ENCODE results near the gene MBNL2.

Gene MBNL2

GRCh38 chr13:97264663-97265062 lies 42.5 kb downstream of the MBNL2 start:
- Histone ChIP-seq H3K4me2 (ENCODE audit: low read length) (no peak overlapping the region), H3K27me3 (ENCODE audit: low read depth, low read length) (no peaks in the 10 kb centered on the region), H2AFZ (ENCODE audit: low read depth, low read length) (no peak overlapping the region), H3K27ac (ENCODE audit: low read length) (no peak overlapping the region), H3K36me3 (replicated peaks; ENCODE audit: low read depth, low read length) (no peaks in the 10 kb centered on the region), H3K9ac (ENCODE audit: low read length) (no peak overlapping the region), H3K9me3 (ENCODE audit: insufficient read depth, low read length) (no peaks in the 10 kb centered on the region), H3K79me2 (ENCODE audit: low read length) (no peaks in the 10 kb centered on the region), H3K4me1 (ENCODE audit: low read length) (peaks cover 16% of the 10 kb centered on the region), H3K4me3 (ENCODE audit: low read length) (no peak overlapping the region), H4K20me1 (ENCODE audit: insufficient read depth, low read length) (peaks cover 28% of the 10 kb centered on the region; the same call in 1 of the 2 replicates)
- TF ChIP-seq EZH2phosphoT487 (IDR thresholded peaks at IDR 0.05; ENCODE audit: low read depth): no peak
- TF ChIP-seq CTCF (IDR thresholded peaks at IDR 0.05; ENCODE audit: low read depth, low read length): no peak

- Histone ChIP-seq H3K27me3 (ENCODE audit: low read depth, low read length) (no peaks in the 10 kb centered on the region), H3K9ac (ENCODE audit: low read length) (no peak overlapping the region), H3K27ac (ENCODE audit: low read length) (no peak overlapping the region), H3K4me3 (ENCODE audit: low read length) (no peak overlapping the region), H3K4me1 (ENCODE audit: low read length) (peaks cover 11% of the 10 kb centered on the region), H3K4me2 (ENCODE audit: low read length) (no peak overlapping the region), H3K9me3 (ENCODE audit: insufficient read depth, low read length) (no peaks in the 10 kb centered on the region), H3K79me2 (ENCODE audit: low read length) (no peaks in the 10 kb centered on the region), H2AFZ (ENCODE audit: low read depth, low read length) (no peak overlapping the region), H3K36me3 (replicated peaks; ENCODE audit: low read depth, low read length) (no peaks in the 10 kb centered on the region), H4K20me1 (ENCODE audit: insufficient read depth, low read length) (peaks cover 12% of the 10 kb centered on the region; the same call in 1 of the 2 replicates)
- TF ChIP-seq CTCF (IDR thresholded peaks at IDR 0.05; ENCODE audit: low read depth, low read length) (no peak), EZH2phosphoT487 (IDR thresholded peaks at IDR 0.05; ENCODE audit: low read depth) (no peak)
Measured at GRCh38 chr13:97266332-97266731, 44.2 kb downstream of the MBNL2 start.

- Histone ChIP-seq H3K27me3 (ENCODE audit: low read depth, low read length) (no peaks in the 10 kb centered on the region), H3K36me3 (replicated peaks; ENCODE audit: low read depth, low read length) (no peaks in the 10 kb centered on the region), H3K9me3 (ENCODE audit: insufficient read depth, low read length) (no peaks in the 10 kb centered on the region), H3K4me2 (ENCODE audit: low read length) (no peak overlapping the region), H2AFZ (ENCODE audit: low read depth, low read length) (no peak overlapping the region), H3K9ac (ENCODE audit: low read length) (no peak overlapping the region), H3K4me1 (ENCODE audit: low read length) (peaks cover 6% of the 10 kb centered on the region), H4K20me1 (ENCODE audit: insufficient read depth, low read length) (peaks cover 6% of the 10 kb centered on the region; the same call in 1 of the 2 replicates), H3K27ac (ENCODE audit: low read length) (no peak overlapping the region), H3K79me2 (ENCODE audit: low read length) (no peaks in the 10 kb centered on the region), H3K4me3 (ENCODE audit: low read length) (no peak overlapping the region)
- TF ChIP-seq EZH2phosphoT487 (IDR thresholded peaks at IDR 0.05; ENCODE audit: low read depth): no peak
Measured at GRCh38 chr13:97266772-97267417, 44.8 kb downstream of the MBNL2 start.

GRCh38 chr13:97267418-97268059 lies 45.4 kb downstream of the MBNL2 start:
- Histone ChIP-seq H3K4me1 (ENCODE audit: low read length) (no peaks in the 10 kb centered on the region), H3K27ac (ENCODE audit: low read length) (no peak overlapping the region), H2AFZ (ENCODE audit: low read depth, low read length) (no peak overlapping the region), H3K4me3 (ENCODE audit: low read length) (no peak overlapping the region), H3K9ac (ENCODE audit: low read length) (no peak overlapping the region), H3K79me2 (ENCODE audit: low read length) (no peaks in the 10 kb centered on the region), H3K27me3 (ENCODE audit: low read depth, low read length) (no peaks in the 10 kb centered on the region), H3K4me2 (ENCODE audit: low read length) (no peak overlapping the region), H3K9me3 (ENCODE audit: insufficient read depth, low read length) (no peaks in the 10 kb centered on the region), H4K20me1 (ENCODE audit: insufficient read depth, low read length) (no peaks in the 10 kb centered on the region; the same call in 1 of the 2 replicates), H3K36me3 (replicated peaks; ENCODE audit: low read depth, low read length) (no peaks in the 10 kb centered on the region)
- TF ChIP-seq EZH2phosphoT487 (IDR thresholded peaks at IDR 0.05; ENCODE audit: low read depth) (no peak), CTCF (IDR thresholded peaks at IDR 0.05; ENCODE audit: low read depth, low read length) (no peak)
